Measurements from ENCODE around the gene APBA1.

Gene APBA1

DNA sequence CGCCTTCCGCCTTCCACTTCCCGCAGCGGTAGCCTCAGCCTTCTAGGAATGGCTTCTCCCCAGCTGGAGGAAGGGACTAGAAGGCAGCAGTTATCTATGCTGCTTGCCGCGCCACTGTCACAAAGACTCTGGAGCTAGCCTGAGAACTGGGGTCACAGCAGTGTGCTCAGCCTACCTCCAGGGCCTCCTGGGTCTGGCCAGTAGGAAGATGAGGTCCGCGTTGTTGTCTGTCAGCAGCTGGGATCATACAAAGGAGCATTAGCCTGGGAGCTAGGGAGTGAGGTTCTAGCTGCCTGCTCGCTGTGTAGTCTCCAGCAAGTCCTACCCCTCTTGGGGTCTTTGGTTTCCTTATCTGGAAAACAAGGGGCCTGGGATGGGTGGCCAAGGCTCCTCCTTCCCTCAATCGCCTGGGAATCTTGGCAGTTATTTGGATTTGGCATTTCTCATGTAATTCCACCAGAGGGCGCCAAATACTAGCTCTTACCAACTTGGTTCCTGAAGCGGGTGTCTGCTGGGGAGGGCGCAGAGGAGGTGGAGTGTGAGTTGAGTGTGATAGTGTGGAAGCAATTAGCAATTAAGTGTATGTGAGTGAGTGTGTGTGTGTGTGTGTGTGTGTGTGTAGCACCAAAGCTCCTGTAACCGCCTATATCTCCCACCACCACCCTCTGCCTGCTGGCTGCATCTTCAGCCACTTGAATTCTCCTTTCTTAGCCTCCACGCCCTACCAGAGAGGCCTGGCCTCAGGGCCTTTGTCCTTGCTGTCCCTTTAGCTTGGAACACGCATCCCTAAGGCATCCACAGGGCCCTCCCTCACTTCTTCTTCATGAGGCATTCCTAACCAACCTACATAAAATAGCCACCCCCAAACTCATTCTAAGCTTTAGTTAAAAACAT, 250.0 kb downstream of the APBA1 start:
- TF ChIP-seq CTCF (IDR thresholded peaks at IDR 0.05): peak; percentile 67

DNA sequence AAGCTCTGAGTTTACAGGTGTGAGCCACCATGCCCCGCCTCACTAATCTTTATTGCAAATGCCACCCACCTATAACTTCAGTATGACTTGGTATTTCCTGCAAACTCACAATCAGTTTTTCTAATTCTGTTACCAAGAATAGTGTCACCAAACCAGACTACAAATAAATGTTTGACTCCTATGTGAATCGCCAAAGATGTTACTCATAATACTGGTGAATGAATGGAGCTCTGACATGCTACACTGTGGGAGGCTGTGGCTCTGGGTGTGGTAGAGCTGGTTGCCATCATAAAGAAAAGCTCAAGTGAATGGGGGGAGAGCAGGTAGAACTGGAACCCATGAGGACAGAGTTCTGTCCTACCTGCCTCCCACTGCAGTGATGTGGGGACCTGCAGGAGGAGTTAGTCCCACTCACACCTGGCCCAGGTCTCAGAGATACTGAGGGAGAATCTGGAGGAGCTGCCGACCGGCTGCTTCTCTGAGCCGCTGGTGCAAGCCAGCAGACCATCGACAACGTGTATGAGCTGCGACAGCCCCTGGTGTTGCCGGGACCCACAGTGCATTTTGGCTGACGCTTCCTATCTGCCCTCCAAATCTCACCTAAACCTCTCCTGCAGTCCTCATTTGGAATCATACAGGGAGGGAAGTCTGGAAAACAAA, 251.4 kb downstream of the APBA1 start:
- TF ChIP-seq CTCF (IDR thresholded peaks at IDR 0.05): no peak

GRCh38 chr9:69412741-69413150, 259.4 kb downstream of the APBA1 start:
- TF ChIP-seq CTCF (IDR thresholded peaks at IDR 0.05): peak; percentile 53; the same call in 1 of the 2 replicates

DNA sequence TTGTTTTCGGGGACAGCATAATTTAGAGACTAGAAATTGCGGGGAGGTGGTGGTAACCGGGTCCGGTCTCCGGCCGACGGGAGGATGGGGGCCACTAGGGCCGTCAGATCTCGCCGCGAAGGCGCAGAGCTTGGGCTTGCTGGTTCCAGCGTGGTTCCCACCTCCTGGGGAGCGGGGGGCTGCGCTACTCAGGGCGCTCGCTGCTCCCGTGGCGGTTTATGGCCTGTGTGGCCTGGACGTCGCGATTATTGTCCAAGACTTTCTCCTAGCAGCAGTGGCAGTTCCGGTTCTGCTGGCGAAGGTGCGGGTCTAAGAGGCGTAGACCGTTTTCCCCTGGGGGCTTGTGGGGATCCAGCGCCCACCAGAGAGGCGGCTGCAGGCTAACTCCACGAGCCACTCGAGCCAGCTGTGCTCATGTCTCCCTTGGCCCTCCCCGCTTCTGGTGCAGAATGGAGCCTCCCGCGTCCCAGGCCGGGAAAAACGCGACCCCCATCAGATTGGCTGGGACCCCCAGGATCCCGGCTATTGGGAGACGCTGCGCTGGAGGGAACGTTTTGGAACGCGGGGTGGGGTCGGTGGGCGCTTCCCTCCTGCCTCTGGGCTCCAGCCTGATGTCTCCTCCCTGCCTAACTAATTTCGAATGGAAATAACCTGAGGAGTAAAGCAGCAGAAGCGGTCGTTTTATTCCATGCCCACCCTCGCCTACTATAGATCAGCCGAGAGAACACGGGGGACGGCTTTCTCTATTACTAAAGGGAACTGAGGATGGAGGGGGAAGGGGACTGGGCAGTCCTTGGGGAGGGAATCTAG, 260.0 kb downstream of the APBA1 start:
- no peak for TF ChIP-seq CTCF (IDR thresholded peaks at IDR 0.05)

DNA sequence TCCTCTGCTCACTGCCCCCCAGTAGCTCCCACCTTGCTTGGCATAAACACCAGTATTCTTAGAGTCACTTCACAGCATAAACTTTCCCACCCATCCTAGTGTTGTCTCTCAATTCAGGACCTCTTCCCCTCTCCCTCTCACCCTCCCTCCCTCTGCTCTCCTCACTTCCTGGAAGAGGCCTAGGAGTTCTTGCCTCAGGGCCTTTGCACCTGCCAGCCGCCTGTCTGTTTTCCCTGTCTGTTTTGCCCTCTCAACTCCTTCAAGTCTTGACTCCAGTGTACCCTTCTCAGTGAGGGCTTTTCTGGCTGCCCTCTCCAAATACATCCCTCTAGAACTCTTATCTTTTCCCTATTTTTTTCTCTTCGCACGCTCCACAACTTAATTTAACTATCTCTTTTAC, 260.9 kb downstream of the APBA1 start:
- TF ChIP-seq CTCF (IDR thresholded peaks at IDR 0.05): no peak

DNA sequence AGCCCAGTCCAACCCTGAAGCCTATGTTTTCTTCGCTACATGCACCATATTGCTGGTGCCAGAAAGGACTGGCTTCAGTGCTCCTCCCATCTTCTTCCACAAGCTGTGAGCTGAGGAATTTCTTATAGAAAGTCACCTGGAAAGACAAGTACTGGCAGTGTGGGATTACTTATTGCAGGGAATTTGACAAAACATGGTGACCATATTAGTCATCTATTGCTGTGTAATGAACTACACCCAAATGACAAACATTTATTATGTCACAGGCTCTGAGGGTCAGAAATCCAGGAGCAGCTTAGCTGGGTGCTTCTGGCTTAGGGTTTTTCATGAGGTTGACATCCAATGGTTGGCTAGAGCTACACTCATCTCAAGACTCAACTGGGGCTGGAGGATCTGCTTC, 271.7 kb downstream of the APBA1 start:
- no peak for TF ChIP-seq CTCF (IDR thresholded peaks at IDR 0.05)
